Measurements from ENCODE around the gene ARL6IP4. TPM values are rescaled to one million over a fixed set of nuclear protein-coding genes. Genes with fewer than 3 reads are reported as not detected.
"Not testable (repeated sequence)": the region's sequence is repeated elsewhere in the genome, so short reads cannot be mapped to it uniquely, and the experiment has no call there.

The ARL6IP4 gene
- polyA plus RNA-seq (2012; ENCODE audit: insufficient read depth, insufficient read length, low read depth), result 558 TPM

GRCh38 chr12:122980183-122981035 lies at the start of gene ARL6IP4:
TSS of gene ARL6IP4 (plus strand) at chr12:122980681. CDS start at chr12:122981140, 459 bp downstream.
- TF ChIP-seq, protein P1, sequence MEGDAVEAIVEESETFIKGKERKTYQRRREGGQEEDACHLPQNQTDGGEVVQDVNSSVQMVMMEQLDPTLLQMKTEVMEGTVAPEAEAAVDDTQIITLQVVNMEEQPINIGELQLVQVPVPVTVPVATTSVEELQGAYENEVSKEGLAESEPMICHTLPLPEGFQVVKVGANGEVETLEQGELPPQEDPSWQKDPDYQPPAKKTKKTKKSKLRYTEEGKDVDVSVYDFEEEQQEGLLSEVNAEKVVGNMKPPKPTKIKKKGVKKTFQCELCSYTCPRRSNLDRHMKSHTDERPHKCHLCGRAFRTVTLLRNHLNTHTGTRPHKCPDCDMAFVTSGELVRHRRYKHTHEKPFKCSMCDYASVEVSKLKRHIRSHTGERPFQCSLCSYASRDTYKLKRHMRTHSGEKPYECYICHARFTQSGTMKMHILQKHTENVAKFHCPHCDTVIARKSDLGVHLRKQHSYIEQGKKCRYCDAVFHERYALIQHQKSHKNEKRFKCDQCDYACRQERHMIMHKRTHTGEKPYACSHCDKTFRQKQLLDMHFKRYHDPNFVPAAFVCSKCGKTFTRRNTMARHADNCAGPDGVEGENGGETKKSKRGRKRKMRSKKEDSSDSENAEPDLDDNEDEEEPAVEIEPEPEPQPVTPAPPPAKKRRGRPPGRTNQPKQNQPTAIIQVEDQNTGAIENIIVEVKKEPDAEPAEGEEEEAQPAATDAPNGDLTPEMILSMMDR (IDR thresholded peaks at IDR 0.05; ENCODE audit: low read depth, low read length), result no peak
- peak within 1 kb of the TSS; percentile 88 for H3K4me3 ChIP-seq (ENCODE audit: low read depth, low read length)
- peak; percentile 70 for DNase-seq
- peaks cover 8% of the 10 kb centered on the region for H3K4me1 ChIP-seq
- no peaks in the 10 kb centered on the region for H3K27me3 ChIP-seq
- H3K9me3 ChIP-seq, result no peaks in the 10 kb centered on the region
- H3K36me3 ChIP-seq, result peaks cover 16% of the 10 kb centered on the region

GRCh38 chr12:122932207-122932606 lies 48.3 kb upstream of the ARL6IP4 start:
- TF ChIP-seq, protein P1 (IDR thresholded peaks at IDR 0.05; ENCODE audit: low read depth, low read length), result no peak

DNA sequence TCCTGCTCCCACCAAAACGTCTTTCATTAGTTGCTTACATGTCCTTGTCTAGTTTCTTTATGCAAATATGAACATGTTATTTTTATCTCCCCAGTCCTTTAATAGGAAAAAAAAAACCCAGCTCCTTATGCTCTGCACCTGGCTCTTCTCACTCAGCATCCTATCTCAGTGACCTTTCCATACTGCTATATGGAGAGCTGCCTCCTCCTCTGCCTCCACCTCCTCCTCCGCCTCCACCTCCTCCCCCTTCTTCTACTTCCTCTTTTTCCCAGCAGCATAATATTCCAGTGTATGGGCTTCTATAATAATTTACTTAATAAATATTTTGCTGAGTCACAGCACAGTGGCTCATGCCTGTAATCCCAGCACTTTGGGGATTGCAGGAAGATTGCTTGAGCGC lies 45.8 kb upstream of the ARL6IP4 start:
- DNase-seq, result no peak
- Histone ChIP-seq H3K27me3 (no peaks in the 10 kb centered on the region), H3K36me3 (no peaks in the 10 kb centered on the region), H3K4me3 (ENCODE audit: low read depth, low read length) (no peak overlapping the region), H3K4me1 (no peaks in the 10 kb centered on the region), H3K9me3 (no peaks in the 10 kb centered on the region)
- TF ChIP-seq, protein P1 (IDR thresholded peaks at IDR 0.05; ENCODE audit: low read depth, low read length), result no peak

More at GRCh38 chr12:122932207-122932606, 48.3 kb upstream of the ARL6IP4 start:
- H3K36me3 ChIP-seq, result no peaks in the 10 kb centered on the region
- H3K4me1 ChIP-seq, result no peaks in the 10 kb centered on the region
- H3K9me3 ChIP-seq, result no peaks in the 10 kb centered on the region
- no peak overlapping the region for H3K4me3 ChIP-seq (ENCODE audit: low read depth, low read length)
- DNase-seq, result no peak
- no peaks in the 10 kb centered on the region for H3K27me3 ChIP-seq

GRCh38 chr12:122935318-122935717 lies 45.2 kb upstream of the ARL6IP4 start:
- no peaks in the 10 kb centered on the region for H3K9me3 ChIP-seq
- TF ChIP-seq, protein P1 (IDR thresholded peaks at IDR 0.05; ENCODE audit: low read depth, low read length), result no peak
- H3K36me3 ChIP-seq, result no peaks in the 10 kb centered on the region
- H3K4me1 ChIP-seq, result no peaks in the 10 kb centered on the region
- DNase-seq, result no peak
- no peaks in the 10 kb centered on the region for H3K27me3 ChIP-seq
- no peak overlapping the region for H3K4me3 ChIP-seq (ENCODE audit: low read depth, low read length)

DNA sequence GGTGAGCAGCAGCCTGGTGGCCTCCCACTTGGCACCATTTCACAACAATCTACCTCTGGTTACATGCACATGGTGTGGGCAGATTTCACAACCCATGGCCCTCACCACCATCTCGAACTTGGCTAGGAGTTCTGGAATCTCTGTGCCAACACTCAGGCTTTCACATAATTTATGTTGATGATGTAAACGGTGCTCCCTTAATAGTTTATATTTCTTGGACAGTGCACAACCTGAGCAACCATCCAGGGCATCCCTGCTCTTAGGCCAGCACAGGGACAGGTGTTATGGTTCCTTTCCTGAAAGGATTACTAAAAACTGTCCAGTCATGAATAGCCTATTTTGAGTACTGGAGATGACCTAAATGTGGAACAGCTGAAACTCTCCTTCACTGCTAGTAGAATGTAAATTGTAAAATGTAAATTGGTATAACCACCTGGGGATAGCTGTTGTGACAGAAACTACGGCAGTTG lies 42.8 kb upstream of the ARL6IP4 start:
- Histone ChIP-seq H3K9me3 (no peaks in the 10 kb centered on the region), H3K36me3 (no peaks in the 10 kb centered on the region), H3K4me1 (no peaks in the 10 kb centered on the region), H3K4me3 (ENCODE audit: low read depth, low read length) (no peak overlapping the region), H3K27me3 (no peaks in the 10 kb centered on the region)
- TF ChIP-seq, protein P1 (IDR thresholded peaks at IDR 0.05; ENCODE audit: low read depth, low read length), result no peak
- DNase-seq, result no peak

GRCh38 chr12:122939125-122939524 lies 41.4 kb upstream of the ARL6IP4 start:
- H3K4me1 ChIP-seq, result no peaks in the 10 kb centered on the region
- TF ChIP-seq, protein P1 (IDR thresholded peaks at IDR 0.05; ENCODE audit: low read depth, low read length), result no peak
- no peaks in the 10 kb centered on the region for H3K27me3 ChIP-seq
- no peak overlapping the region for H3K4me3 ChIP-seq (ENCODE audit: low read depth, low read length)
- H3K36me3 ChIP-seq, result no peaks in the 10 kb centered on the region
- no peak for DNase-seq
- H3K9me3 ChIP-seq, result no peaks in the 10 kb centered on the region

DNA sequence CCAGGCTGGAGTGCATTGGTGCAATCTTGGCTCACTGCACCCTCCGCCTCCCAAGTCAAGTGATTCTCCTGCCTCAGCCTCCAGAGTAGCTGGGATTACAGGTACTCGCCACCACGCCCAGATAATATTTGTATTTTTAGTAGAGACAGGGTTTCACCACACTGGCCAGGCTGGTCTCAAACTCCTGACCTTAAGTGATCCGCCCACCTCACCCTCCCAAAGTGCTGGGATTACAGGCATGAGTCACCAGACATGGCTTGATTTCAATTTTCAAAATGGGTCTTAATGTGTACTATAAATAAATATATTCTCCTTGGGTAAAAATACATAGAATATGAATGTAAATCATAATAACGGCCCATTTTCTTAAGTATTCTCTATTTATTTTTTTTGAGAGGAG lies 39.1 kb upstream of the ARL6IP4 start:
- H3K4me1 ChIP-seq; H3K27me3 ChIP-seq; H3K4me3 ChIP-seq (ENCODE audit: low read depth, low read length); DNase-seq; H3K36me3 ChIP-seq; H3K9me3 ChIP-seq: not testable (repeated sequence)

Data from BE2C (cell line).